AG04450 (cell line): Measurements from ENCODE around the gene CCDC188. TPM values are rescaled to one million over a fixed set of nuclear protein-coding genes. Genes with fewer than 3 reads are reported as not detected.

Source experiments
- CTCF ChIA-PET: fragments of 300-600, 350-600 bp; formaldehyde crosslinking; extraction: SDS; loops from one replicate; lab custom pipeline; 2022; ENCODE audit warnings: antibody characterized with exemption, inconsistent platforms; lab: Charles Lee
- POLR2A ChIA-PET: fragments of 350-600 bp; formaldehyde crosslinking; extraction: SDS; loops from one replicate; lab custom pipeline; 2021; ENCODE audit warnings: antibody characterized with exemption, inconsistent platforms; lab: Yijun Ruan, JAX
- DNase-seq: peaks from one replicate; pipeline ENCODE4 v3.0.0-alpha.2; 2011; ENCODE audit warnings: low read depth, low spot score
- H3K27ac ChIP-seq: one replicate; pipeline ENCODE4 v1.5.1; 2012; ENCODE audit warnings: low read depth, low read length, control low read depth
- H3K27me3 ChIP-seq: one replicate; pipeline ENCODE4 v1.6.0; 2012; ENCODE audit warnings: low read length; ENCODE audit not compliant: control insufficient read depth, insufficient read depth
- H3K4me3 ChIP-seq: 2 replicates; pipeline ENCODE4 v1.5.1; 2011; ENCODE audit warnings: mild to moderate bottlenecking, low read depth, low read length, control low read depth
- H3K9me3 ChIP-seq: 2 replicates; pipeline ENCODE4 v1.5.1; 2012; ENCODE audit warnings: low read length; ENCODE audit not compliant: control insufficient read depth, insufficient read depth
- polyA plus RNA-seq: library from polyadenylated mRNA; depleted of rRNA; stranded (reverse); fragments of >200 nt; gene quantifications from 2 replicates; pipeline ENCODE4 v1.2.3, GENCODE V29; 2011
- TF ChIP-seq, protein P1 (sequence below): IDR thresholded peaks from 2 replicates; pipeline ENCODE4 v1.5.1; 2011; ENCODE audit warnings: low read depth, low read length, control low read depth, inconsistent platforms

Gene CCDC188
- polyA plus RNA-seq, 1 experiment, result not detected

DNA sequence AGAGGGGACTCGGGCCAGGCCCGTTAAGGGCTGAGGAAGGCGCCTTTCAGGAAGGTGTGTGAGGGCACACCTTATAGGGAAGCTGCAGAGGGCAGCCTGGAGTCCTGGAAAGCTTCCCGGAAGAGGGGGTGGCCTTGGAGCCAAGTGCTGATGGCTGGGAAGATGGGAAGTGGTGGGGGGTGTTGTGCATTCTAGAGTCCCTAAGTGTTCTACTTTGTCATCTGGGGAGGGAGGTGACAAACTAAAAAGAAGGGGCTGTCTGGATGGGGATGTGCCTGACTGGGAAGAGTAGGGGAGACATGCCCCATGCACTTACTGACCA lies 12.5 kb downstream of the CCDC188 start:
- Histone ChIP-seq H3K27me3 (no peaks in the 10 kb centered on the region), H3K9me3 (no peaks in the 10 kb centered on the region; the same call in 1 of the 2 replicates), H3K27ac (no peak overlapping the region), H3K4me3 (no peak overlapping the region)
- no peak for DNase-seq
- POLR2A ChIA-PET, result no interaction called here
- TF ChIP-seq, protein P1, sequence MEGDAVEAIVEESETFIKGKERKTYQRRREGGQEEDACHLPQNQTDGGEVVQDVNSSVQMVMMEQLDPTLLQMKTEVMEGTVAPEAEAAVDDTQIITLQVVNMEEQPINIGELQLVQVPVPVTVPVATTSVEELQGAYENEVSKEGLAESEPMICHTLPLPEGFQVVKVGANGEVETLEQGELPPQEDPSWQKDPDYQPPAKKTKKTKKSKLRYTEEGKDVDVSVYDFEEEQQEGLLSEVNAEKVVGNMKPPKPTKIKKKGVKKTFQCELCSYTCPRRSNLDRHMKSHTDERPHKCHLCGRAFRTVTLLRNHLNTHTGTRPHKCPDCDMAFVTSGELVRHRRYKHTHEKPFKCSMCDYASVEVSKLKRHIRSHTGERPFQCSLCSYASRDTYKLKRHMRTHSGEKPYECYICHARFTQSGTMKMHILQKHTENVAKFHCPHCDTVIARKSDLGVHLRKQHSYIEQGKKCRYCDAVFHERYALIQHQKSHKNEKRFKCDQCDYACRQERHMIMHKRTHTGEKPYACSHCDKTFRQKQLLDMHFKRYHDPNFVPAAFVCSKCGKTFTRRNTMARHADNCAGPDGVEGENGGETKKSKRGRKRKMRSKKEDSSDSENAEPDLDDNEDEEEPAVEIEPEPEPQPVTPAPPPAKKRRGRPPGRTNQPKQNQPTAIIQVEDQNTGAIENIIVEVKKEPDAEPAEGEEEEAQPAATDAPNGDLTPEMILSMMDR, result 0 out of 2 replicates have a peak, but pooled peaks have one; percentile 3
- CTCF ChIA-PET, result no interaction called here

DNA sequence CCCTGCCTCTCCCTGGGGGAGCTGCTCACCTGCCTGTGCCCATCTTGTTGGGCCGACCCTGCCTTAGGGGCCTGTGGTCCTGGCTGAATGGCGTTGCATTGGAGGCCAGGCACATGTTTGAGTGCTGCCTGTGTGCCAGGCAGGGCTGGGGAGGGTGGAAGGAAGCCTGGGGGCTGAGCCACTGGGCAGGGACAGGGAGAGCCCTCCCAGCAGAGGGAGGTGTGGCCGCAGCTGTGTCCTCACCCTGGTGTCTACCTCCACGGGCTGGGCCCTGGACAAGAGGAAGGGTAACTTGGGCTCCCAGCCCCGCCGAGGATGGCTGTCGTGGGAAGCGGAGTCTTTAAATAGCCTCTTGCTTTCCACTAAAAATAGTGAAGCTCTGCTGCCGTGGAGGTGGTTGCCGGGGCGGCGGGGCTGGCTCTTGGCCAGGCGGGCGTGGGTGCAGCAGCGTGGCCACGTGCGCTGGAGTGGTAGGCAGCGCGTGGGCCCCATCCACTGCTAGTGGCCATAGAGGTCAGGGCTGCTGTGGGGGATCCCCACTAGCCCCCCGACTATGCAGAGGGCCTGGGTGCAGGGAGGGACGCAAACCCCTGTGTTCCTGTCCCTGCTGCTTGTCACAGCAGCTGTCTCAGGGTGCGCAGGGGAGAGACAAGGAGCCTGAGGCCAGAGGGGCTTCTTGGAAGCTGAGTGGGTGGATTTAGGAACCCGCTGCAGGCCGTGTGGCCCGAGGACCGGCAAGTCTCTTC lies 13.0 kb downstream of the CCDC188 start:
- H3K9me3 ChIP-seq, result no peaks in the 10 kb centered on the region; the same call in 1 of the 2 replicates
- no peak overlapping the region for H3K27ac ChIP-seq
- DNase-seq, result no peak
- TF ChIP-seq, protein P1, result no peak
- ChIA-PET CTCF (no interaction called here), POLR2A (no interaction called here)
- no peaks in the 10 kb centered on the region for H3K27me3 ChIP-seq
- H3K4me3 ChIP-seq, result no peak overlapping the region

DNA sequence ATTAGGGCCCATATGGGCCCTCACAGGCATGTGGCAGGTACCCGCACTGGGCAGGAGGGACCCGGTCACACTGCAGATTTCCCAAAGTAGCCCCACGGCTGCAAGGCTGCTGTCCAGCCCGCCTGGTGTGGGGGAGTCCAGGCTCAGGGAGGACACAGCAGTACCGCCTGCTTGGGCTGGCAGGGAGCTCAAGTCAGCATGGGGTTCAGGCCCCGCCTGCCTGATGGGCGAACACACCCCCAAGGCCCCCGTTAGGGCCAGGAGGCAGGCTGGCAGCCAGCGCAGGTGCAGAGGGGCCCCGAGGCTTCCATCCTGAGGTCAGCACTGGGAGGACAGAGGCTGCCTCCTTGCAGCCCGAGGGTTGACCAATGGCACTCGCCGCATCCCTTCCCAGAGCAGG lies 13.7 kb downstream of the CCDC188 start:
- no peaks in the 10 kb centered on the region; the same call in 1 of the 2 replicates for H3K9me3 ChIP-seq
- no peaks in the 10 kb centered on the region for H3K27me3 ChIP-seq
- no peak overlapping the region for H3K27ac ChIP-seq
- TF ChIP-seq, protein P1, result no peak
- CTCF ChIA-PET, result no interaction called here
- POLR2A ChIA-PET, result no interaction called here
- no peak for DNase-seq
- H3K4me3 ChIP-seq, result no peak overlapping the region

DNA sequence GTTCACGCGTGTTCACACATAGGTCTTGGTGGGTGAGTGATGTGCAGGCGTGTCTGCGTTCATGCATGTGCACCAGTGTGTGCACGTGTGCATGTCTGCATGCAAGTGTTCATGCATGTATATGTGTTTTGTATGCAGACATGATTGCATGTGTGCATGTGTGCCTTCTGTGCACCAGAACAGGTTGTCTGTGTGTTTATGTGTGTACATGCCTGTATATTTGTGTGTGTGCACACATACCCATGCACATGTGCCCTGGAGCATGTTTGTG lies 14.3 kb downstream of the CCDC188 start:
- TF ChIP-seq, protein P1, result no peak
- Histone ChIP-seq H3K4me3 (no peak overlapping the region), H3K27ac (no peak overlapping the region), H3K27me3 (no peaks in the 10 kb centered on the region), H3K9me3 (no peaks in the 10 kb centered on the region; the same call in 1 of the 2 replicates)
- ChIA-PET POLR2A (no interaction called here), CTCF (no interaction called here)
- no peak for DNase-seq

DNA sequence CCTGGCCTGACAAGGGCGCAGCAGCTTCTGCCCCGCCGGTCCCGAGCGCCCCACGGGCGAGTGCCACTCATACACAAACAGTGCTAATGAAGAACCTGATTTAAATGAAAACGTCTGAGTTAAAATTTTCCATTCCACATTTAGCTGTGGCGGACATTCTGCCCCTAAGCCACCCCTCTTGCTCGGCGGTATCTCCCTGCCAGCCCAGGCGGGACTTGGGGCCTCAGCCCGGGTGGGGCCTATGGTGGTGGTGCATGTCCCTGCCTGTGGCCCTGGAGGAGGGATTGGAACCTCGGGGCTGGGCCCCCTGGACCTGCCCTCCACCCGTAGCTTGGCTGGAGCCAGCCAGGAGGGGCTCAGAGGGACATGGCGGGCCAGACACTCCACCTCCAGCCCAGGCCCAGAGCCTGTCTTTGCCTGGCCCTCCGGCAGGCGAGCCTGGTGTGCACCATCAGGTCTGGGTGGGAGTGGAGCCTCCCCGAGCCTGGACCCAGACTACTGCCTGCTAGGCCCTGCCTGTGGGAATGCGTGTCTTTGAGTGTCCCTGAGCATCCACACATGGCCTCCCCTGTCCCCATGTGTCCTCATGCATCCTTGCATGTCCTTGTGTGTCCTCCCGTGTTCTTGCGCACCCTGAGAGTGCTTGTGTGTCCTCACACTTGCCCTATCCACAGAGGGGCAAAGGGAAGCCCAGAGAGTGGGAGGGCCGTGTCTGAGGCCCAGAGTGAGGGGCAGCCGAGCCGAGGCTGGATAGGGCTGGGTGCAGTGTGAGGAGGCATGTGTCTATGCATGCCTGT lies 14.9 kb downstream of the CCDC188 start:
- CTCF ChIA-PET, result no interaction called here
- Histone ChIP-seq H3K4me3 (no peak overlapping the region), H3K27ac (no peak overlapping the region), H3K27me3 (no peaks in the 10 kb centered on the region), H3K9me3 (no peaks in the 10 kb centered on the region; the same call in 1 of the 2 replicates)
- TF ChIP-seq, protein P1, result no peak
- DNase-seq, result no peak
- POLR2A ChIA-PET, result no interaction called here
